ENCODE data around the gene GDI2. TPM values are rescaled to one million over a fixed set of nuclear protein-coding genes. Genes with fewer than 3 reads are reported as not detected.
A peak's percentile ranks its signal among the peaks of the same experiment; 100 is the strongest.
"Not testable (repeated sequence)": the region's sequence is repeated elsewhere in the genome, so short reads cannot be mapped to it uniquely, and the experiment has no call there.

GDI2 gene
- total RNA-seq (2014; rRNA removed; shearing (Covaris generic); ENCODE audit: low replicate concordance), result 380 and 392 TPM in 2 replicates

GRCh38 chr10:5813341-5814109 is at the start of gene GDI2:
GDI2 (minus strand) TSS chr10:5813434; CDS start chr10:5813258, 176 bp downstream.
- peak; percentile 98 for DNase-seq (ENCODE audit: low read depth)
- in situ Hi-C loops (cut with HindIII; ENCODE audit: low pct_unique_long_range_greater_than_20kb, low sequenced_read_pairs), result no loop called here

- DNase-seq (ENCODE audit: low read depth), result no peak
- in situ Hi-C loops (cut with HindIII; ENCODE audit: low pct_unique_long_range_greater_than_20kb, low sequenced_read_pairs), result no loop called here
Measured at GRCh38 chr10:5862360-5862961, 49.2 kb upstream of the GDI2 start.

- in situ Hi-C loops (cut with HindIII; ENCODE audit: low pct_unique_long_range_greater_than_20kb, low sequenced_read_pairs), result no loop called here
- DNase-seq (ENCODE audit: low read depth), result no peak
Measured at GRCh38 chr10:5860066-5860465, 46.8 kb upstream of the GDI2 start.

GRCh38 chr10:5858811-5859210 is 45.6 kb upstream of the GDI2 start:
- DNase-seq (ENCODE audit: low read depth), result no peak
- in situ Hi-C loops (cut with HindIII; ENCODE audit: low pct_unique_long_range_greater_than_20kb, low sequenced_read_pairs), result no loop called here

- DNase-seq (ENCODE audit: low read depth), result no peak
- in situ Hi-C loops (cut with HindIII; ENCODE audit: low pct_unique_long_range_greater_than_20kb, low sequenced_read_pairs), result no loop called here
Measured at GRCh38 chr10:5856701-5857004, 43.4 kb upstream of the GDI2 start.

- DNase-seq (ENCODE audit: low read depth), result no peak
- in situ Hi-C loops (cut with HindIII; ENCODE audit: low pct_unique_long_range_greater_than_20kb, low sequenced_read_pairs), result no loop called here
Measured at GRCh38 chr10:5855979-5856700, 42.9 kb upstream of the GDI2 start.

- in situ Hi-C loops (cut with HindIII; ENCODE audit: low pct_unique_long_range_greater_than_20kb, low sequenced_read_pairs), result no loop called here
- no peak for DNase-seq (ENCODE audit: low read depth)
Measured at GRCh38 chr10:5854131-5854475, 40.9 kb upstream of the GDI2 start.

- DNase-seq (ENCODE audit: low read depth); in situ Hi-C loops (cut with HindIII; ENCODE audit: low pct_unique_long_range_greater_than_20kb, low sequenced_read_pairs): not testable (repeated sequence)
Measured at GRCh38 chr10:5846667-5847066, 33.4 kb upstream of the GDI2 start.

GRCh38 chr10:5844345-5845055 is 31.3 kb upstream of the GDI2 start:
- no peak for DNase-seq (ENCODE audit: low read depth)

GRCh38 chr10:5843686-5844344 is 30.6 kb upstream of the GDI2 start:
- in situ Hi-C loops (cut with HindIII; ENCODE audit: low pct_unique_long_range_greater_than_20kb, low sequenced_read_pairs), result no loop called here

More at GRCh38 chr10:5844345-5845055, 31.3 kb upstream of the GDI2 start:
- in situ Hi-C loops (cut with HindIII; ENCODE audit: low pct_unique_long_range_greater_than_20kb, low sequenced_read_pairs), result no loop called here

GRCh38 chr10:5841965-5842364 is 28.7 kb upstream of the GDI2 start:
- in situ Hi-C loops (cut with HindIII; ENCODE audit: low pct_unique_long_range_greater_than_20kb, low sequenced_read_pairs), result no loop called here
- no peak for DNase-seq (ENCODE audit: low read depth)

More at GRCh38 chr10:5843686-5844344, 30.6 kb upstream of the GDI2 start:
- no peak for DNase-seq (ENCODE audit: low read depth)

GRCh38 chr10:5840314-5841307 is 27.4 kb upstream of the GDI2 start:
- DNase-seq (ENCODE audit: low read depth), result no peak
- in situ Hi-C loops (cut with HindIII; ENCODE audit: low pct_unique_long_range_greater_than_20kb, low sequenced_read_pairs), result no loop called here

GRCh38 chr10:5836181-5836580 is 22.9 kb upstream of the GDI2 start:
- in situ Hi-C loops (cut with HindIII; ENCODE audit: low pct_unique_long_range_greater_than_20kb, low sequenced_read_pairs); DNase-seq (ENCODE audit: low read depth): not testable (repeated sequence)

- no peak for DNase-seq (ENCODE audit: low read depth)
- in situ Hi-C loops (cut with HindIII; ENCODE audit: low pct_unique_long_range_greater_than_20kb, low sequenced_read_pairs), result no loop called here
Measured at GRCh38 chr10:5835446-5836095, 22.3 kb upstream of the GDI2 start.

- in situ Hi-C loops (cut with HindIII; ENCODE audit: low pct_unique_long_range_greater_than_20kb, low sequenced_read_pairs), result no loop called here
- no peak for DNase-seq (ENCODE audit: low read depth)
Measured at GRCh38 chr10:5833814-5834213, 20.6 kb upstream of the GDI2 start.

GRCh38 chr10:5832946-5833345 is 19.7 kb upstream of the GDI2 start:
- in situ Hi-C loops (cut with HindIII; ENCODE audit: low pct_unique_long_range_greater_than_20kb, low sequenced_read_pairs), result no loop called here
- DNase-seq (ENCODE audit: low read depth), result no peak

GRCh38 chr10:5831446-5831782 is 18.2 kb upstream of the GDI2 start:
- no peak for DNase-seq (ENCODE audit: low read depth)
- in situ Hi-C loops (cut with HindIII; ENCODE audit: low pct_unique_long_range_greater_than_20kb, low sequenced_read_pairs), result no loop called here

Measured in Caki2 (cell line).